ENCODE measurements around the gene KRTAP13-1.

- TF ChIP-seq POLR2A (IDR thresholded peaks at IDR 0.05; ENCODE audit: low read depth, low read length) (no peak), RAD21 (IDR thresholded peaks at IDR 0.05; ENCODE audit: low read length) (no peak), RCOR1 (IDR thresholded peaks at IDR 0.05; ENCODE audit: insufficient replicate concordance, low read length) (no peak), SMC3 (IDR thresholded peaks at IDR 0.05; ENCODE audit: low read depth, low read length) (no peak), MAZ (IDR thresholded peaks at IDR 0.05; ENCODE audit: borderline replicate concordance, low read depth, low read length) (no peak), CHD1 (IDR thresholded peaks at IDR 0.05; ENCODE audit: low read depth, low read length) (no peak), CEBPB (IDR thresholded peaks at IDR 0.05; ENCODE audit: low read depth, low read length) (no peak)
- TF ChIP-seq, protein P1, sequence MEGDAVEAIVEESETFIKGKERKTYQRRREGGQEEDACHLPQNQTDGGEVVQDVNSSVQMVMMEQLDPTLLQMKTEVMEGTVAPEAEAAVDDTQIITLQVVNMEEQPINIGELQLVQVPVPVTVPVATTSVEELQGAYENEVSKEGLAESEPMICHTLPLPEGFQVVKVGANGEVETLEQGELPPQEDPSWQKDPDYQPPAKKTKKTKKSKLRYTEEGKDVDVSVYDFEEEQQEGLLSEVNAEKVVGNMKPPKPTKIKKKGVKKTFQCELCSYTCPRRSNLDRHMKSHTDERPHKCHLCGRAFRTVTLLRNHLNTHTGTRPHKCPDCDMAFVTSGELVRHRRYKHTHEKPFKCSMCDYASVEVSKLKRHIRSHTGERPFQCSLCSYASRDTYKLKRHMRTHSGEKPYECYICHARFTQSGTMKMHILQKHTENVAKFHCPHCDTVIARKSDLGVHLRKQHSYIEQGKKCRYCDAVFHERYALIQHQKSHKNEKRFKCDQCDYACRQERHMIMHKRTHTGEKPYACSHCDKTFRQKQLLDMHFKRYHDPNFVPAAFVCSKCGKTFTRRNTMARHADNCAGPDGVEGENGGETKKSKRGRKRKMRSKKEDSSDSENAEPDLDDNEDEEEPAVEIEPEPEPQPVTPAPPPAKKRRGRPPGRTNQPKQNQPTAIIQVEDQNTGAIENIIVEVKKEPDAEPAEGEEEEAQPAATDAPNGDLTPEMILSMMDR (conservative IDR thresholded peaks at IDR 0.05; ENCODE audit: low read depth, low read length) = no peak
Measured at GRCh38 chr21:30439975-30440374, 44.1 kb downstream of the KRTAP13-1 start, which contains the start of gene KRTAP15-1.
